Breast epithelium (tissue), 4 donors: ENCODE measurements around the gene MYBPC1. TPM values are rescaled to one million over a fixed set of nuclear protein-coding genes. Genes with fewer than 3 reads are reported as not detected.

Experiments
- DNase-seq, 2 donors: peaks; one replicate each; pipeline ENCODE4 v3.0.0-alpha.2; 2019; ENCODE audit warnings: low spot score in 2 of 2
- H3K27ac ChIP-seq, 2 donors: fragments of 200-600 bp; sonication (generic) in 1 of 2; one replicate each; pipeline ENCODE4 v1.5.1; 2016 to 2019; ENCODE audit warnings: mild to moderate bottlenecking in 1 of 2
- H3K27me3 ChIP-seq, 2 donors: fragments of 200-600 bp; sonication (generic) in 1 of 2; one replicate each; pipeline versions ENCODE4 v1.5.1 to v1.6.0; 2017 to 2019; ENCODE audit warnings: control low read depth in 1 of 2, mild to moderate bottlenecking in 1 of 2
- H3K36me3 ChIP-seq: fragments of 200-600 bp; one replicate; pipeline ENCODE4 v1.5.1; 2019
- H3K4me1 ChIP-seq, 2 donors: fragments of 200-600 bp; sonication (generic); one replicate each; pipeline ENCODE4 v1.5.1; 2016 to 2019; ENCODE audit warnings: control low read depth in 1 of 2
- H3K4me3 ChIP-seq, 3 donors: fragments of 200-600 bp; sonication (generic); 1 replicate in 2 of 3; 2 replicates in 1 of 3; pipeline ENCODE4 v1.5.1; 2016 to 2019; ENCODE audit warnings: mild to moderate bottlenecking in 3 of 3, moderate library complexity in 2 of 3
- H3K9me3 ChIP-seq, 2 donors: fragments of 200-600 bp; sonication (generic) in 1 of 2; one replicate each; pipeline ENCODE4 v1.5.1; 2016 to 2019; ENCODE audit warnings: control low read depth in 1 of 2
- POLR2A ChIP-seq: fragments of 450-650 bp; IDR thresholded peaks from one replicate; pipeline ENCODE4 v1.6.1; 2016; ENCODE audit warnings: antibody characterized with exemption, mild to moderate bottlenecking, moderate library complexity
- POLR2AphosphoS5 ChIP-seq, 3 donors: sonication (generic); formaldehyde crosslinking; IDR thresholded peaks; one replicate each; pipeline ENCODE4 v1.6.1; 2017; ENCODE audit warnings: antibody characterized with exemption in 3 of 3
- intact Hi-C: fragments of 100-400 bp; cut with DNase I; formaldehyde crosslinking; loops from one replicate; pipeline ENCODE4 v1.15.1; 2023; ENCODE audit warnings: low total_unique reads
- total RNA-seq, 3 donors: library from RNA; depleted of rRNA; stranded (reverse); fragments of >200 nt; gene quantifications; one replicate each; pipeline ENCODE4 v1.1.0, GENCODE V29; 2016
- TF ChIP-seq, protein P1 (sequence below), 3 donors: fragments of 450-650 bp; IDR thresholded peaks; one replicate each; pipeline ENCODE4 v1.5.1; 2016 to 2017; ENCODE audit warnings: antibody characterized with exemption in 3 of 3, mild to moderate bottlenecking in 3 of 3, moderate library complexity in 3 of 3

Gene MYBPC1
- total RNA-seq, 3 donors from 2014 or later = 0.64 to 395 (median 92.2) TPM

- TF ChIP-seq, protein P1, sequence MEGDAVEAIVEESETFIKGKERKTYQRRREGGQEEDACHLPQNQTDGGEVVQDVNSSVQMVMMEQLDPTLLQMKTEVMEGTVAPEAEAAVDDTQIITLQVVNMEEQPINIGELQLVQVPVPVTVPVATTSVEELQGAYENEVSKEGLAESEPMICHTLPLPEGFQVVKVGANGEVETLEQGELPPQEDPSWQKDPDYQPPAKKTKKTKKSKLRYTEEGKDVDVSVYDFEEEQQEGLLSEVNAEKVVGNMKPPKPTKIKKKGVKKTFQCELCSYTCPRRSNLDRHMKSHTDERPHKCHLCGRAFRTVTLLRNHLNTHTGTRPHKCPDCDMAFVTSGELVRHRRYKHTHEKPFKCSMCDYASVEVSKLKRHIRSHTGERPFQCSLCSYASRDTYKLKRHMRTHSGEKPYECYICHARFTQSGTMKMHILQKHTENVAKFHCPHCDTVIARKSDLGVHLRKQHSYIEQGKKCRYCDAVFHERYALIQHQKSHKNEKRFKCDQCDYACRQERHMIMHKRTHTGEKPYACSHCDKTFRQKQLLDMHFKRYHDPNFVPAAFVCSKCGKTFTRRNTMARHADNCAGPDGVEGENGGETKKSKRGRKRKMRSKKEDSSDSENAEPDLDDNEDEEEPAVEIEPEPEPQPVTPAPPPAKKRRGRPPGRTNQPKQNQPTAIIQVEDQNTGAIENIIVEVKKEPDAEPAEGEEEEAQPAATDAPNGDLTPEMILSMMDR (IDR thresholded peaks at IDR 0.05) = no peak
- TF ChIP-seq POLR2A (no peak), POLR2AphosphoS5 (IDR thresholded peaks at IDR 0.05) (no peak)
- H3K4me3 ChIP-seq = no peak overlapping the region
- no peaks in the 10 kb centered on the region for H3K9me3 ChIP-seq
- no peaks in the 10 kb centered on the region for H3K27me3 ChIP-seq
- no peak overlapping the region for H3K27ac ChIP-seq
- no peak for DNase-seq
- H3K36me3 ChIP-seq = no peaks in the 10 kb centered on the region
- intact Hi-C loops = no loop called here
- H3K4me1 ChIP-seq = no peaks in the 10 kb centered on the region
Observed at GRCh38 chr12:101591781-101592180, 3.0 kb upstream of the MYBPC1 start.

- TF ChIP-seq, protein P1 (IDR thresholded peaks at IDR 0.05) = no peak
- TF ChIP-seq POLR2A = no peak
- no peak for TF ChIP-seq POLR2AphosphoS5 (IDR thresholded peaks at IDR 0.05)
- no peak for DNase-seq
- Histone ChIP-seq H3K27ac (no peak overlapping the region), H3K27me3 (no peaks in the 10 kb centered on the region), H3K4me3 (no peak overlapping the region), H3K36me3 (no peaks in the 10 kb centered on the region), H3K4me1 (no peaks in the 10 kb centered on the region), H3K9me3 (no peaks in the 10 kb centered on the region)
- intact Hi-C loops = no loop called here
Observed at GRCh38 chr12:101592448-101592847, 2.3 kb upstream of the MYBPC1 start.

GRCh38 chr12:101592921-101593320, 1.9 kb upstream of the MYBPC1 start:
- Histone ChIP-seq H3K4me3 (no peak overlapping the region), H3K27me3 (no peaks in the 10 kb centered on the region), H3K27ac (no peak overlapping the region), H3K36me3 (no peaks in the 10 kb centered on the region), H3K9me3 (no peaks in the 10 kb centered on the region), H3K4me1 (no peaks in the 10 kb centered on the region)
- no peak for DNase-seq
- TF ChIP-seq, protein P1 (IDR thresholded peaks at IDR 0.05) = no peak
- TF ChIP-seq POLR2AphosphoS5 (IDR thresholded peaks at IDR 0.05) = no peak
- TF ChIP-seq POLR2A = no peak
- intact Hi-C loops = no loop called here

GRCh38 chr12:101596172-101596571, 1.4 kb downstream of the MYBPC1 start:
- Histone ChIP-seq H3K9me3 (no peaks in the 10 kb centered on the region), H3K36me3 (no peaks in the 10 kb centered on the region), H3K27ac (no peak overlapping the region), H3K27me3 (no peaks in the 10 kb centered on the region), H3K4me3 (peak overlapping the region in 1 of 3 donors; percentile 27), H3K4me1 (no peaks in the 10 kb centered on the region)
- no peak for DNase-seq
- intact Hi-C loops = no loop called here
- TF ChIP-seq, protein P1 (IDR thresholded peaks at IDR 0.05) = no peak
- no peak for TF ChIP-seq POLR2AphosphoS5 (IDR thresholded peaks at IDR 0.05)

GRCh38 chr12:101597164-101597563, 2.4 kb downstream of the MYBPC1 start:
- H3K4me3 ChIP-seq = peak overlapping the region in 1 of 3 donors; percentile 27
- no peak overlapping the region for H3K27ac ChIP-seq
- no peak for TF ChIP-seq POLR2A
- no peak for TF ChIP-seq POLR2AphosphoS5 (IDR thresholded peaks at IDR 0.05)
- TF ChIP-seq, protein P1 (IDR thresholded peaks at IDR 0.05) = no peak
- intact Hi-C loops = no loop called here
- H3K9me3 ChIP-seq = no peaks in the 10 kb centered on the region
- H3K36me3 ChIP-seq = no peaks in the 10 kb centered on the region
- no peaks in the 10 kb centered on the region for H3K4me1 ChIP-seq
- DNase-seq = no peak
- H3K27me3 ChIP-seq = no peaks in the 10 kb centered on the region
